Measurements from ENCODE around the gene EOMES. TPM values are rescaled to one million over a fixed set of nuclear protein-coding genes. Genes with fewer than 3 reads are reported as not detected.

Gene EOMES
- not detected in 2 replicates for total RNA-seq

GRCh38 chr3:27721717-27722564 lies at the start of gene EOMES:
Gene EOMES, minus strand, starts transcription at chr3:27722323. Its CDS starts 29 bp downstream, at chr3:27722294.

Other genes starting within 250 kb of the EOMES start
- 141 and 256 TPM in 2 replicates for gene SLC4A7, start 237.9 kb downstream of the EOMES start, total RNA-seq